CD14-positive monocyte (primary cell): ENCODE measurements around the gene NGFR. TPM values are rescaled to one million over a fixed set of nuclear protein-coding genes. Genes with fewer than 3 reads are reported as not detected.

ENCODE experiments used
- DNase-seq, 3 donors: peaks; one replicate each; pipeline ENCODE4 v3.0.0-alpha.2; 2011 to 2022
- H2AFZ ChIP-seq: 2 replicates; pipeline ENCODE4 v1.6.0; 2012; ENCODE audit warnings: mild to moderate bottlenecking, low read depth, low read length, inconsistent platforms; ENCODE audit not compliant: insufficient read depth, poor library complexity, severe bottlenecking
- H3K27ac ChIP-seq, 2 donors: 1 replicate in 1 of 2; 2 replicates in 1 of 2; pipeline ENCODE4 v1.5.1; 2012 to 2013; ENCODE audit warnings: low read length in 2 of 2, control low read depth in 1 of 2, inconsistent platforms in 1 of 2, low read depth in 1 of 2, mild to moderate bottlenecking in 1 of 2
- H3K27me3 ChIP-seq, 2 donors: one replicate each; pipeline versions ENCODE4 v1.6.0 to v1.6.1; 2011 to 2013; ENCODE audit warnings: low read length in 2 of 2; ENCODE audit not compliant: control insufficient read depth in 2 of 2, insufficient read depth in 2 of 2
- H3K36me3 ChIP-seq, 2 donors: replicated peaks in 1 of 2; 1 replicate in 1 of 2; 2 replicates in 1 of 2; pipeline versions ENCODE4 v1.5.1 to v1.6.1; 2012 to 2013; ENCODE audit warnings: low read length in 2 of 2, control low read depth in 1 of 2, inconsistent platforms in 1 of 2, mild to moderate bottlenecking in 1 of 2; ENCODE audit not compliant: insufficient read depth in 2 of 2, control insufficient read depth in 1 of 2
- H3K4me1 ChIP-seq, 2 donors: 1 replicate in 1 of 2; 2 replicates in 1 of 2; pipeline versions ENCODE4 v1.5.1 to v1.6.1; 2012 to 2013; ENCODE audit warnings: low read length in 2 of 2, control low read depth in 1 of 2, inconsistent platforms in 1 of 2, mild to moderate bottlenecking in 1 of 2, moderate library complexity in 1 of 2; ENCODE audit not compliant: insufficient read depth in 2 of 2, control insufficient read depth in 1 of 2
- H3K4me2 ChIP-seq: replicated peaks from 2 replicates; pipeline ENCODE3; 2012; ENCODE audit warnings: low read length, moderate library complexity, mild to moderate bottlenecking; ENCODE audit not compliant: poor library complexity, severe bottlenecking; ENCODE audit errors: extremely low read depth
- H3K4me3 ChIP-seq, 3 experiments: fragments of 200-600 bp in 1 of 3; sonication (generic) in 1 of 3; replicated peaks in 1 of 3; 1 replicate in 2 of 3; 2 replicates in 1 of 3; pipeline ENCODE4 v1.5.1; 2011 to 2013; ENCODE audit warnings: low read length in 3 of 3, mild to moderate bottlenecking in 3 of 3, control low read depth in 2 of 3, low read depth in 2 of 3, inconsistent platforms in 1 of 3, moderate library complexity in 1 of 3
- H3K79me2 ChIP-seq: 2 replicates; pipeline ENCODE4 v1.6.0; 2012; ENCODE audit warnings: mild to moderate bottlenecking, control low read depth, inconsistent platforms, low read length, moderate library complexity; ENCODE audit not compliant: insufficient read depth
- H3K9ac ChIP-seq: 2 replicates; pipeline ENCODE4 v1.6.0; 2017; ENCODE audit warnings: low read length, mild to moderate bottlenecking; ENCODE audit not compliant: insufficient read depth, poor library complexity, severe bottlenecking
- H3K9me3 ChIP-seq, 2 donors: replicated peaks in 1 of 2; 1 replicate in 1 of 2; 2 replicates in 1 of 2; pipeline versions ENCODE4 v1.5.1 to v1.6.1; 2012 to 2013; ENCODE audit warnings: low read length in 2 of 2, control low read depth in 1 of 2; ENCODE audit not compliant: control insufficient read depth in 1 of 2, insufficient read depth in 1 of 2
- H4K20me1 ChIP-seq: 2 replicates; pipeline ENCODE4 v1.6.0; 2012; ENCODE audit warnings: mild to moderate bottlenecking, low read length, control low read depth, moderate library complexity; ENCODE audit not compliant: insufficient read depth
- H3K27ac Mint-ChIP-seq, 7 donors: one replicate each; pipeline ENCODE4 v1.8.0; 2020; ENCODE audit warnings: mild to moderate bottlenecking in 7 of 7, mixed read lengths in 7 of 7, moderate library complexity in 6 of 7, inconsistent platforms in 2 of 7
- H3K27me3 Mint-ChIP-seq, 3 donors: one replicate each; pipeline ENCODE4 v1.8.0; 2021 to 2022; ENCODE audit warnings: low read depth in 3 of 3, mild to moderate bottlenecking in 3 of 3, mixed read lengths in 3 of 3, moderate library complexity in 3 of 3, inconsistent platforms in 1 of 3
- H3K36me3 Mint-ChIP-seq, 2 donors: one replicate each; pipeline ENCODE4 v1.8.0; 2020; ENCODE audit warnings: mixed read lengths in 2 of 2, inconsistent platforms in 1 of 2, mild to moderate bottlenecking in 1 of 2
- H3K4me1 Mint-ChIP-seq: one replicate; pipeline ENCODE4 v1.8.0; 2020; ENCODE audit warnings: mild to moderate bottlenecking, mixed read lengths
- H3K4me3 Mint-ChIP-seq, 2 donors: one replicate each; pipeline ENCODE4 v1.8.0; 2020; ENCODE audit warnings: mild to moderate bottlenecking in 2 of 2, mixed read lengths in 2 of 2, moderate library complexity in 1 of 2
- H3K9me3 Mint-ChIP-seq, 7 donors: one replicate each; pipeline ENCODE4 v1.8.0; 2020 to 2022; ENCODE audit warnings: mixed read lengths in 7 of 7, mild to moderate bottlenecking in 6 of 7, moderate library complexity in 6 of 7, inconsistent platforms in 2 of 7
- CTCF ChIP-seq: fragments of 200-600 bp; IDR thresholded peaks from one replicate; pipeline ENCODE4 v1.8.0; 2022; ENCODE audit warnings: antibody characterized with exemption, mild to moderate bottlenecking
- WGBS: methylation state at CpG from one replicate; pipeline ENCODE4 v1.1.5; 2013; ENCODE audit warnings: missing lambda C conversion rate; ENCODE audit not compliant: insufficient coverage; 5-methylcytosine and 5-hydroxymethylcytosine counted together
- intact Hi-C, 2 donors: fragments of 100-400 bp; cut with micrococcal nuclease; formaldehyde crosslinking; loops; one replicate each; pipeline versions ENCODE4 v1.15.0 to v1.15.1; 2023
- polyA plus RNA-seq, 3 donors: library from polyadenylated mRNA; depleted of rRNA in 1 of 3; unstranded in 2 of 3; stranded (reverse) in 1 of 3; fragments of 300-500 nt in 2 of 3; fragments of >200 nt in 1 of 3; fragmentation: Illumina TruSeq in 2 of 3; gene quantifications; 1 replicate in 2 of 3; 2 replicates in 1 of 3; pipeline ENCODE4 v1.2.3, GENCODE V29; 2012 to 2021

NGFR gene
- polyA plus RNA-seq, 3 donors: 0.05 to 0.19 TPM; not detected in 1

DNA sequence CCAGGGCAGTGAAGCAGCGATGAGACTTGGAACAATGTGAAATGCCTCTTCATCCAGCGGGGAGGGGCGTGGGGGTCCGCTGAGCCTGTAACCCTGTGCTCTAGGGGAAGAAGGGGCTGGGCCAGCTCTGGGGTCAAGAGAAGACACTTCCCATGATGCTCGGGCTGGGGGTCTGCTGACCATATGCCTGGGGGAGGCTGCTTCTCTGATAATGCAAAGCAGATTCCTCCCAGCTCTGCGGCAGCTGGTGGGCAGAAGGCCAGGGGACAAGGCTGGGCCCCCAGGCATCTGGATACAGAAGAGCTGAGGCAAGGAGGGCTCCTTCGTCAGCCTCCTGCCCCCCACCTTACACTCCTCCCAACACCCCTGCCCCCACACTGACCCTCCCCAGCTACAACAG is 24.7 kb downstream of the NGFR start:
- no peaks in the 10 kb centered on the region for H3K79me2 ChIP-seq
- H3K4me1 ChIP-seq: peaks cover 36 to 37% of the 10 kb centered on the region in 2 donors
- H3K36me3 Mint-ChIP-seq: peaks cover 0 to 2% of the 10 kb centered on the region in 2 donors
- no peaks in the 10 kb centered on the region for H4K20me1 ChIP-seq
- peaks cover 24 to 51% (median 35%) of the 10 kb centered on the region in 3 donors for H3K27me3 Mint-ChIP-seq
- H3K9ac ChIP-seq: no peak overlapping the region
- H3K4me2 ChIP-seq: no peak overlapping the region
- H3K27me3 ChIP-seq: peaks cover 0 to 23% of the 10 kb centered on the region in 2 donors
- no peak for DNase-seq
- H3K4me3 ChIP-seq: no peak overlapping the region
- 100% methylated on average over 6 of the region's 7 CpGs for WGBS
- intact Hi-C loops: no loop called here
- H2AFZ ChIP-seq: no peak overlapping the region
- peaks cover 44% of the 10 kb centered on the region for H3K4me1 Mint-ChIP-seq
- no peaks in the 10 kb centered on the region for H3K36me3 ChIP-seq
- no peak overlapping the region for H3K27ac Mint-ChIP-seq
- H3K9me3 Mint-ChIP-seq: peaks cover 0 to 3% (median 0%) of the 10 kb centered on the region in 7 donors
- TF ChIP-seq CTCF: no peak
- H3K9me3 ChIP-seq: no peaks in the 10 kb centered on the region
- H3K4me3 Mint-ChIP-seq: peak overlapping the region in 1 of 2 donors; percentile 39
- H3K27ac ChIP-seq: no peak overlapping the region

- Histone ChIP-seq H4K20me1 (no peaks in the 10 kb centered on the region), H3K36me3 (no peaks in the 10 kb centered on the region), H3K4me3 (no peak overlapping the region), H3K27ac (no peak overlapping the region), H2AFZ (no peak overlapping the region), H3K4me1 (peaks cover 29% of the 10 kb centered on the region in 2 donors), H3K79me2 (no peaks in the 10 kb centered on the region), H3K9me3 (no peaks in the 10 kb centered on the region), H3K27me3 (peaks cover 0 to 23% of the 10 kb centered on the region in 2 donors), H3K4me2 (no peak overlapping the region), H3K9ac (no peak overlapping the region)
- Mint-ChIP-seq H3K4me1 (peaks cover 36% of the 10 kb centered on the region), H3K4me3 (peak overlapping the region in 1 of 2 donors; percentile 37), H3K9me3 (peaks cover 0 to 4% (median 0%) of the 10 kb centered on the region in 7 donors), H3K27ac (peak overlapping the region in 1 of 7 donors; percentile 60), H3K36me3 (peaks cover 0 to 2% of the 10 kb centered on the region in 2 donors), H3K27me3 (peaks cover 28 to 56% (median 35%) of the 10 kb centered on the region in 3 donors)
- WGBS: 93% methylated on average over 4 of the region's 10 CpGs
- intact Hi-C loops: no loop called here
- no peak for DNase-seq
- TF ChIP-seq CTCF: no peak
These were observed 25.4 kb downstream of the NGFR start for GRCh38 chr17:49520386-49521087.
